HG03439 (cell line): ENCODE results near the gene ACOX2.

Source experiments
- ATAC-seq: cut with Tn5 transposase; IDR thresholded peaks from one replicate; pipeline ENCODE4 v1.9.1; 2021; ENCODE audit warnings: mild to moderate bottlenecking, moderate library complexity; ENCODE audit not compliant: unreplicated experiment

The ACOX2 gene

GRCh38 chr3:58514405-58514804 is 22.6 kb downstream of the ACOX2 start:
- ATAC-seq = no peak

GRCh38 chr3:58508437-58508836 is 28.6 kb downstream of the ACOX2 start:
- ATAC-seq = no peak

- no peak for ATAC-seq
Measured at GRCh38 chr3:58507356-58508078, 29.5 kb downstream of the ACOX2 start.

- no peak for ATAC-seq
Measured at GRCh38 chr3:58502872-58503271, 34.1 kb downstream of the ACOX2 start.

GRCh38 chr3:58497097-58497496 is 39.9 kb downstream of the ACOX2 start:
- ATAC-seq = no peak

- ATAC-seq = no peak
Measured at GRCh38 chr3:58496206-58496857, 40.7 kb downstream of the ACOX2 start.

- ATAC-seq = no peak
Measured at GRCh38 chr3:58495101-58495500, 41.9 kb downstream of the ACOX2 start.

- ATAC-seq = no peak
Measured at GRCh38 chr3:58494107-58494506, 42.9 kb downstream of the ACOX2 start.

GRCh38 chr3:58492494-58492905 is 44.5 kb downstream of the ACOX2 start:
- ATAC-seq = no peak

- ATAC-seq = peak; percentile 96
Measured at GRCh38 chr3:58491506-58492402, 45.2 kb downstream of the ACOX2 start, which contains the start of gene KCTD6. TSS of gene KCTD6 (plus strand) at chr3:58492096. CDS start at chr3:58498756, 6,660 bp downstream.

GRCh38 chr3:58490860-58491501 is 46.0 kb downstream of the ACOX2 start:
- ATAC-seq = no peak

- no peak for ATAC-seq
Measured at GRCh38 chr3:58488967-58489366, 48.0 kb downstream of the ACOX2 start.

GRCh38 chr3:58487140-58487886 is 49.7 kb downstream of the ACOX2 start:
- no peak for ATAC-seq

- ATAC-seq = no peak
Measured at GRCh38 chr3:58485801-58486435, 51.1 kb downstream of the ACOX2 start.

- no peak for ATAC-seq
Measured at GRCh38 chr3:58484722-58485069, 52.3 kb downstream of the ACOX2 start.

- no peak for ATAC-seq
Measured at GRCh38 chr3:58484045-58484721, 52.8 kb downstream of the ACOX2 start.

GRCh38 chr3:58482917-58483636 is 53.9 kb downstream of the ACOX2 start:
- no peak for ATAC-seq

GRCh38 chr3:58480309-58480708 is 56.7 kb downstream of the ACOX2 start:
- no peak for ATAC-seq

GRCh38 chr3:58478781-58479180 is 58.2 kb downstream of the ACOX2 start:
- no peak for ATAC-seq
